Endometrium (tissue), 2 donors: ENCODE measurements around the gene MRPL1.
"Not testable (repeated sequence)": the region's sequence is repeated elsewhere in the genome, so short reads cannot be mapped to it uniquely, and the experiment has no call there.

Experiments used
- FAIRE-seq: peaks from 2 replicates; lab custom pipeline; 2012; peaks lifted over from hg19 to GRCh38; lab: Jason Lieb, UNC
- donor health status: control.
- donor health status: control.

Gene MRPL1

DNA sequence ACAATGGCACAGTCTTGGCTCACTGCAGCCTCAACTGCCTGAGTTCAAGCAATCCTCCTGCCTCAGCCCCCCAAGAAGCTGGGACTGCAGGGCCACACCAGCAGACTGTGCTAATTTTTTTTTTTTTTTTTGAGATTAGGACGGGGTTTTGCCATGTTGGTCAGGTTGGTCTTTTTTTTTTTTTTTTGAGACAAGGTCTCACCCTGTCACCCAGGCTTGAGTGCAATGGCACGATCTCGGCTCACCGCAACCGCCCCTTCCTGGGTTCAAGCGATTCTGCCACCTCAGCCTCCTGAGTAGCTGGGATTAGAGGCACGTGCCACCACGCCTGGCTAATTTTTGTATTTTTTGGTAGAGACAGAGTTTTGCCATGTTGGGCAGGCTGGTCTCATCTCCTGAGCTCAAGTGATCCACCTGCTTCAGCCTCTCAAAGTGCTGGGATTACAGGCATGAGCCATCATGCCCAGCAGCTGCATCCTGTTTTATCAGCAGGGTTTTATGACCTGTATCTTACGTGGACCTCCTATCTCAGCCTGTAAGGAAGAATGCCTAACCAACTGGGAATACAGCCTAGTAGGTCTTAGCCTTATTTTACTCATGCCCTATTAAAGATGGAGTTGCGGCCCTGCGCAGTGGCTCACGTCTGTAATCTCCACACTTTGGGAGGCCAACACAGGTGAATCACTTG is 13.2 kb upstream of the MRPL1 start:
- no peak for FAIRE-seq

DNA sequence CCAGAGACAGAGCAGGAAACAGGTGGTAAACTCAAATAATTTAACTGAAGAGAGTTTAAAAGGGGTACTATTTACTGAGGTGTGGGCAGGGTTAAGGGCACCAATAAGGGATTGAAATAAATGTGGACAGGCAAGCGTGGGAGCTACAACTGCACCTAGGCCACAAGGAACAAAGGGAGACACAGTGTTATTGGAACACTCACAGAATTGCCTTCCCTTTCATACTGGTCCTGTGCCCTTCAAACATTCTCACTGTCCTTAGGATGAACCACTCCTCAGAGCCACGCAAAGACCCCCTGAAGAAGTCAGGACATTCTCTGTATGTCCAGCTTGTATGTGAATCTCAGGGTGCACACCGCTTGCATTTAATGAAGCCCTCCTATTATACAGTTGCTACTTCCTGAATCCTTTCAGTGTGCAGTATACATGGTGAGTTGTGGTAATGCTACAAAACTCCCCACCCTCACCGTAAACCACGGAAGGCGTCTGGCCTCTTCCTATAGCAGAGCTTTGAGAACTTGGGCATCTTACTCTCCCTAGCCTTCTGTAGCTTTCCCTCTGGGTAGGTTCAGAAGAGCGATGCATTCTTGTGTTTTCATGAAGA is 9.6 kb upstream of the MRPL1 start:
- no peak for FAIRE-seq

DNA sequence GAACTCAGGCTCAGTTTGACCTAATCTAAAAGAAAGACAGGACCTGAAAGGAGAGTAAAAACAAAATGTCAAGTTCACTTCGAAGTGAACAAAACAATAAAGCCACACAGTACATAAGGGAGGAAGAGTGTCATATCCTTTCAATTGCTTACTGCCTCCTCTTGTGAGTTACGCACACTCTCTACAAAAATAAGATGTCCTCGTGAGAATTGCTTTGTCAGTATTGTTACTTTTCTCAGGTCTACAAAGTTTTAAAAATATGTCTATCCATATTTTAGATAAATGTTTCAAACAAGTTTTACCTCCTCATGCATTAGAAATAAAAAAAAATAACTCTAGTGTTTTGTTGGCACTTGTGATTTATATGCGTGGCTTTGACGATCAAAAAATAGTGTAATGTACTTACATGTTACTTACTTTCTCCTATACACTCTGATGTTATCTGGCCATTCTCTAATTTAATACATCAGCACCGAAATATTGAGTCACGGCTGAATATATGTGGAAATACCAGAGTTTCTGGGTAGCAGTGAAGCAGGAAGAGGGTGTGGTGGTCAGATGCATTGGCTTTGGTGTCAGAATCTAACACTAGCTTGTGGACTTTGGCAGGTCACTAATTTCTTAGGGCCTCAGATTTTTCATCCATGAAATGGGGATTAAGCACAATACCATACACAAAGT is 8.1 kb upstream of the MRPL1 start:
- FAIRE-seq, result peak; percentile 55

DNA sequence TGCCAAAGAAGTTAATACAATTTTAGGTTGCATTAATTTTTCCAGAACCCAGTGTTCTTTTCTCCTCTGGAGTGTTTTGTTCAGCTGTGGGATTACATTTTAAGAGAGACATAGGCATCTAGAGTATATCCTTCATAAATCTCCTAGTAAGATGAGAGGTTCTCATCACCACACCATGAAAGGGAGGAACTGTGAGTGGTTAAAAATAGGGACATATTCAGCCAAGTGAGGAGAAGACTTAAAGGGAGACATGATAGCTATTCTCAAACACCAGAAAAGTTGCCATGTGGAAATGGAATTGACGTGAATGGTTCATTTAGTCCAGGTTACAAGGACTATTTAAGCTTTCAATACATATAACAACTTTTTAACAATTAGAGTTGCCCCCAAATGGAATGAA is 6.5 kb upstream of the MRPL1 start:
- FAIRE-seq, result no peak

DNA sequence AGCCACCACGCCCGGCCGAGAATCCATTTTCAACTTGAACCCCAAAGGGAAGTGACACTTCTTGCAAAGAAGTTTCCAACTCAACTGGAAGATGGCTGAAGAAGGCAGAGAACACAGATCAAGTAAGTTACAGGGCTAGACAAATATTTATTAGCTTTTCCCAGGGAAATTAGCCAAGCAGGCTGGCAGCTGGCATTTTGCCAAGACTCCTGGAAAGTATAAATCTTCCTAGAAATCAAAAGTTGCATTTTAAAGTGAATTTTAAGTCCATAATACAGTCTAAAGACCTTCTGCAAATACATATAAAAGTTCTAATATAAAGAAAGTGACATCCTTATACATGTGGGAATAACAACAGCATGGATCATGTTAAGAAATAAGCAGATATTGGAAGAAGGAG is 3.4 kb upstream of the MRPL1 start:
- no peak for FAIRE-seq

DNA sequence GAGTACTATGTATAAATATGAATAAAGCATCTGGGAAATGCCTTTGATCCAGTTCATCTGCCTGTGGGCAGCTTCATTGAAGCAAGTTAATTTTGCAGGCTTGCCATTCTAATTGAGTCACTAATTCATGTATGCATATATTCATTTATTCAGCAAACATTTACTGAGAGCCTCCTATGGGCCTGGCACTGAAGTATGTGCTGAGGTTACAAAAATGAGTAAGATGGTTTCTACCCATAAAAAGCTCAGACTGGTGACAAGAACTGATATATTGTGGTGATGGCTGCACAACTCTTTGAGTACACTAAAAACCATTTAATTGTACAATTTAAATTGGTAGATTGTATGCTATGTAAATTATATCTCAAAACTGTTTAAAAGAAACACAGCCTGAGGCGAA is 1.1 kb upstream of the MRPL1 start:
- FAIRE-seq, result no peak

DNA sequence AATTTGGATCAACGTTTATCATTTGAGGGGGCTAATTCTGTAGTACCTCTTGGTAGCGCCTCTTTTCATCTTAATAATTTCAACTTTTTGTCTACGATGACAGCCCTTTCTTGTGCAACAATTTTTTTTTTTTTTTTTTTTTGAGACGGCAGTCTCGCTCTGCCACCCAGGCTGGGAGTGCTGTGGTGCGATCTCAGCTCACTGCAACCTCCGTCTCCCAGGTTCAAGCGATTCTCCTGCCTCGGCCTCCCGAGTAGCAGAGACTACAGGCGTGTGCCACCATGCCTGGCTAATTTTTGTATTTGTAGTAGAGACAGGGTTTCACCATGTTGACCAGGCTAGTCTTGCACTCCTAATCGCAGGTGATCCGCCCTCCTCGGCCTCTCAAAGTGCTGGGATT is 711 bp downstream of the MRPL1 start:
- FAIRE-seq, result not testable (repeated sequence)

DNA sequence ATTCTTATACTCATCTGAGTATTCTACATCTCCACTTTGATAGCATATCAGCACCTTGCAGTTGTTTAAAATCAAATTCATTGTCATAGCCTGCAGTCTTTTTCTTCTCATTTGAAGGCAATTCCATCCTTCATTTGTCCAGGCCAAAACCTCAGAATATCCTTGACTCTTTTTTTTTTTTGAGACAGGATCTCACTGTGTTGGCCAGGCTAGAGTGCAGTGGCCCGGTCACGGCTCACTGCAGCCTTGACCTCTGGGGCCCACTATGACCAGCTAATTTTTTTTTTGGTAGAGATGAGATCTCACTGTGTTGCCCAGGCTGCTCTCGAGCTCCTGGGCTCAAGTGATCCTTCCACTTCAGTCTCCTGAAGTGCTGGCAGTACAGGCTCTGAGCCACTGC is 2.6 kb downstream of the MRPL1 start:
- FAIRE-seq, result no peak

DNA sequence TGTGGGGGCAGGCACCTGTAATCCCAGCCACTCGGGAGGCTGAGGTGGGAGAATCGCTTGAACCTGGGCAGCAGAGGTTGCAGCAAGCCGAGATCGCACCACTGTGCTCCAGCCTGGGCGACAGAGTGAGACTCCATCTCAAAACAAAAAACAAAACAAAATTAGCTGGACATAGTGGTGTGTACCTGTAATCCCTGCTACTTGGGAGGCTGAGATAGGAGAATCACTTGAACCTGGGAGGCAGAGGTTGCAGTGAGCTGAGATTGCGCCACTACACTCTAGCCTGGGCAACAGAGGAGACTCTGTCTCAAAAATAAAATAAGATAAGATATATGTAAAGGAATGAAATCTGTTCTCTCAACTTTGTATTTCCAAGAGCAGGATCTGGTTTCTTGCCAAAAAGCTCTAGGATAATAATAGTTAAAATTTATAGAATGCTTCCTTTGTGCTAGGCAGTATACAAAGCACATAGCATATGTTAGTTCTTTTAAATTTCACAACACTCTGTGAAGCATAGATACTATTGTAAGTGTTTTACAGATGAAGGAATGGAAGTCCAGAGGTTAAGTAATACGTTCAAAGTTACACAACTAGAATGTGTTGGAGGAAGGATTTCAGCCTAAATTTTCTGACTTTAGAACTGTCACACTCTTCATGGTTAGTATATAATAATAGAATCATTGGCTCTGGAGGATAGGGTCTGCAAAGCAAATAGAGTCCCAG is 10.3 kb downstream of the MRPL1 start:
- FAIRE-seq, result no peak

DNA sequence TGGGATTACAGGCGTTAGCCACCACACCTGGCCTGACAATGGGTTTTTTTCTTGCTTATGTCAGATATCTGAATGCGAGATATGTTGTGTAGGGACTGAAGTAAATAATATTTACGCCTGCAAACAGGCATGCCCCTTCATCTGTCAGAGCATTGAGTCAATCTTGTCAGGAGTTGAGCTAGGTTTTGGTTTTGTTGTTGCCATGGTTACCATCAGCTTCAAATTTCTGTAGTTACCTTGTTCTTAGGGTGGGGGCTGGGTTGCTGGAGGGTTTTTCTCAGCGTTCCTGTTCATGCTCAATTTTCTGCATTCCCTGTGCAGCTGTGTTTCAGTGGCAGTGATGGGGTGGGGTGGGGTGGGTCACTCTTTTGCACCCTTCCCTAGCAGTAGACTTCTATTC is 14.5 kb downstream of the MRPL1 start:
- FAIRE-seq, result no peak

DNA sequence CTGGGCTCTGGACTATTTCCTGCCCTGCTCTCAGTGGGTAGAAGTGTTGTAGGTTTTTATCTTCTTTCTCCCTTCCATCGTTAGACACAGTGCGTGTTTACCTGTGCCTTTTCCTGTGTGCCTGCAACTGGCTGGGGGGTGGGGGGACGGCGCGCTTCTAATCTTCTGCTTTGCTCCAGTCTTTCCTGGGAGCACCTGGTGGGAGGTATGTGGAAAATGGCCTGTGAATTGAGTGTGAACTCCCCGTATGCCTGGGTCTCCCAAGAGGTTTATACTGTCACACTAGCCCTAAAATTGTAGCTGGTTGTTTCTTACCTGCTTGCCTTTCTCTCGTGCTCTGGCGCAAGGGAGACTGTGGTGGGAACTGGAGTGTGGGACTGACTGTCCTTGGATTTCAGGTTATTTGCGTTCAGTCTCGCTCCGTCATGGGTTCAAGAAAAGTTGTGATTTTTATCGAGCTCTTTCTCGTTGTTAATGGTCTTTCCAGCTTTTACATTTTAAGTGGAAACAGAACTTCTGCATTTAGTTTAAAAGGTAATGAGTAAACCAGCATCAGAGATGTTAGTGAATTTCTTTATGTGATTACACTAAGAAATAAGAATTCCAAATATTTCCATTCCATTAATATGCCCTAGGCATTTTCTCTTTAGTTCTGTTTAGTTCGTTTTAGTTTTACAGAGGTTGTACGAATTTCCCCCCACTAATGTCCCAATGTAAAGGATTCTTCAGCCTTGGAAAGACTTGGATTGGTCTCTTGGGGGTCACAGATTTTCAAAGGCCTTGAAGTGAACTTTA is 15.3 kb downstream of the MRPL1 start:
- FAIRE-seq, result no peak

DNA sequence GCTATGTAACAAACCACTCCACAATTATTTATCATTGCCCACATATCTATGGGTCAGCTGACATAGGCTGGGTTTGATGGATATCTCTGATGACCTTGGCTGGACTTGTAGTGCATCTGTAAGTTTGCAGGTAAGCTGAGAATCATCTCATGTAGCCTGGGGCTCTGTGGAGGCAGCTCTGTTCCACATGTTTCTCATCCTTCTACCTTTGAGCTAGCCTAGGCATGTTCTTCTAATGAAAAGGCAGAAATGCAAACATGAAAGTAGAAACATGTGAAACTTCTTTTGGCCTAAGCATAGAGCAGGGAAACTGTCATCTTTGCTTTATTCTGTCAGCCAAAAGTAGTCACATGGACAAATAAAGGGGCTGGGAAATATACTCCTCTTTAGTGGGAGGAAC is 18.2 kb downstream of the MRPL1 start:
- FAIRE-seq, result no peak

DNA sequence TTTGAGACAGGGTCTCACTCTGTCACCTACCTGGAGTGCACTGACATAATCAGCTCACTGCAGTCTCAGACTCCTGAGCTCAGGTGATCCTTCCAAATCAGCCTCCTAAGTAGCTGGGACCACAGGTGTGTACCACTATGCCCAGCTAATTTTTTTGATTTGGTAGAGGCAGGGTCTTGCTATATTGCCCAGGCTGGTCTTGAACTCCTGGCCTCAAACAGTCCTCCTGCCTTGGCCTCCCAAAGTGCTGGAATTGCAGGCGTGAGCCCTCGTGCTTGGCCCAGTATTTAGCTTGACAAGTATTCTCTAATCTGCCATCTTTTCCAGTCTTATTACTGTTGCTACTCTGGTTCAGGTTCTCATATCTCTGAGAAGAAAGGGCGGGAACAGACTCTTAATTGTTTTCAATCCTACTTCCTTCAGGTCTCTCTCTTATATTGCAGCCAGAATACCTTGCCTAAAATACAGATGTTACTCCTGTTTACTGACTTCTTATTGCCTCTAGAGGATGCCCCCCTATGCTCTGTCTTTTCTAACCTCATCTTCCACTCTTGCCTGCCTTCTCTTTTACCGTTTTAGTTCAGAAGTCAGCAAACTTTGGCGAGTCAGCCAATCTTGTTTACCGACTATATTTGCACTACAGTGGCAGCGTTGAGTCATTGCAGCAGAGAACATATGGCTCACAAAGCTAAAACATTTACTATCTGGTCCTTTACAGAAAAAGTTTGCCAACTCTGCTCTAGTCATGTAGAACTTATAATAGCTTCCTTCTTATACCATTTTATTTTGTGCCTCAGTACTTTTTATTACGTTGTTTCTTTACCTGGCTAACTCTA is 19.0 kb downstream of the MRPL1 start:
- no peak for FAIRE-seq

DNA sequence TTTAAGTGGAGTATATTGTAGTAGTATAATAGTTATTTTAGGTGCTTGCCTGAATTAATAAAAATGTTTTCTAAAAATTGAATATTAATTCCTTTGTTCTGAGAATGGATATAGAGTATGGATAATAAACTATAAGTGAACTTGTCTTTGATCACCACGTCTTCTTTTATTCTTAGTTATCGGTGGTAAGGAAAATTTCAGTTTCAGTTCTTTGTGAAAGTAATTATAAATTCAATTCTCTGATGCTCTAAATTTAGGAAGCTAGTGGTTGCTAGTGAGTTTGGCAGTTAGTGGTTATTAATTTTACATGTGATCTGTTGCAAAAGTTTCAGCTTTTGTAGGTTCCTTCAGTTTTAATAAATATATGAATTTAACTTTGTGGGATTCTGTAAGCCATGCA is 30.8 kb downstream of the MRPL1 start:
- no peak for FAIRE-seq

DNA sequence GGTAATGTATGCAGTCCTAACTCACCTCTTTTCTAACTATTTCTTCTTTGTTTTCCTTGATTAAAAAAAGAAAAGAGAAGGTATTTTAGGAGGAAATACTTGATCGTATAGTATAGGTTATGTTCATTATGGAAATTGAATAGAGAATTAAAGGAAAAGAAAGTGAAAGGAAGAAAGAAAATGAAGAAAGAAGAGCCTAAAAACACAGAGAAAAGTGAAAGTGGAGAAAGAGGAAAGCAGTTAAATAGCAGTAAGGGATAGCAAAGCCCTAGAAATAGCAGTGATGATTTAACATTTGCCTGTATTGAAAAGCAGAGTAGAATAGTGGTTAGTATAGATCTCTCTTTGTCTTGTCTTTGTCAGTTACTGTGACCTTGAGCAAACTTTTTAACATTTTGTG is 37.0 kb downstream of the MRPL1 start:
- FAIRE-seq, result no peak

DNA sequence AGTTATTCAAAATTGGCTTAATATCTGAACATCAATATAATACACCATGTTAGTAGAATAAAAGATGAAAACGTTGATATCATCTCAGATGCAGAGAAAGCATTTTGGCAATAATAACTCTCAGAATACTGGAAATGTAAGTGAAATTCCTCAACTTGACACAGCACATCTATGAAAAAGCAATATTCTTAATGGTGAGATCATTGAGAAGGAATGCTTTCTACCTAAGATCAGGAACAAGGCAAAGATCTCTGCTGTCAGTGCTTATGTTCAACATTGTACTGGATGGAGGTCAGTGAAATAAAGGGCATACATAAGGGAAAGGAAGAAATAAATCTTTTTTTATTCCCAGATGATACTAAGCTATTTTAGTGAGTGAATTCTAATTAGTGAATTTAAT is 40.6 kb downstream of the MRPL1 start:
- FAIRE-seq, result no peak

DNA sequence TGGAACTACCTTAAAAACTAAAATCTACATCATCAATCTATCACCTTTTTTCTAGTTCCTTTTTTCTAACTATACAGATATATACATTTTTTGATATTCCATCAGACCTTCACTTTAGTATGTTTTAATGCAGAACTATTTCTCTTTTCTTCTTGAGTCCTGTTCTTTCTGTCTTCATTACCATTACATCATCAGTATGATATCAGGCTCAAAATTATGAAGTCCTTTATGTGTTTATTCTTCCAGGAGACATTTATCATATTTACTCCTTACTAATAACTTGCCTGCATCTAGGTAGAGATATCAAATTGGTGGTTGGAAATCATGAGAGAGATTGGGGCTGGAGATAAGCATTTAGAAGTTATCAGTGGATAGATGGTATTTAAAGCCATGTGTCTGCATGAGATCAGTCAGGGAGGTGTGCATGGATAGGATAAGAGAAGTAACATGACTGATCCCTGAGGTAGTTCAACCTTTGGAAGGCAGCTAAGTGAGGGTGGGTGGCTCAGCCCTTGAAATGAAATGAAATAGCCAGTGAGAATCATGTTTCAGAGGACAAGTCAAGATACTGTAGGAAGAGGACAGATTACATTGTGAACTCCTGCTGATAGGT is 43.1 kb downstream of the MRPL1 start:
- FAIRE-seq, result no peak

DNA sequence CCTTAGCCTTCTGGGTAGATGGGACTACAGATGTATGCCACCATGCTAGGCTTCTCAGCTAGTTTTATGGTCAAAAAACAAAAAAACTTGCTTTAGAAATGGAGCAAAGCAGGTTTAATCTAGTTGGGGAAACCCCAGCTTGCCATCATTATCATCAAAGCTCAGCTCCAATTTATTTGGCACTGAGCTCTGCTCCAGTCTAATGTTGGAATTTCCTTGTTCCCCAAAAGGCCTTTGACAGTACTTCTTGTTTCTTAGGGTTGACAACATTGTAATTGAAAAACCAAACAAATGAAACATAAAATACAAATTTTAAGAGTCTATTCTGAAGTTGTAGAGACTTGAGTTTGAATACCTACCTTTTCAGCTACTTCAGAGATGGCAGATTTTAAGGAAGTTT is 48.0 kb downstream of the MRPL1 start:
- FAIRE-seq, result no peak

DNA sequence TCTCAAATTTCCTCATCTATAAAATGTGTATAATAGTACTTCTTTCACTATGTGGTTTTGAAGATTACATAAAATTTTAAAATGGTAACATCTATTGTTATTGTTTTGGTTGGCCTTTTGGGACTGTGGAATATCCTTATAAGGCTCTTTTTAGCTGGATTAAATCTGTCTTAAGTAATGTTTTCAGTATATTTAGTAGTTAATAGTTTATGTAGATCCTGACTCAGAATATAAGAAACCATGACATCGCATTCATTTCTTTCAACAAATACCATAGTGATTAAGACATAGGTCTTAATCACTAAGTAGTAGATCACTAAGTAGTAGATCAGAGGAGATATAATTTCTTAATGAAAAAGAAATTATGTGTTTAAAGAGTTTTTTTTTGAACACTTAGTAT is 48.5 kb downstream of the MRPL1 start:
- FAIRE-seq, result no peak

DNA sequence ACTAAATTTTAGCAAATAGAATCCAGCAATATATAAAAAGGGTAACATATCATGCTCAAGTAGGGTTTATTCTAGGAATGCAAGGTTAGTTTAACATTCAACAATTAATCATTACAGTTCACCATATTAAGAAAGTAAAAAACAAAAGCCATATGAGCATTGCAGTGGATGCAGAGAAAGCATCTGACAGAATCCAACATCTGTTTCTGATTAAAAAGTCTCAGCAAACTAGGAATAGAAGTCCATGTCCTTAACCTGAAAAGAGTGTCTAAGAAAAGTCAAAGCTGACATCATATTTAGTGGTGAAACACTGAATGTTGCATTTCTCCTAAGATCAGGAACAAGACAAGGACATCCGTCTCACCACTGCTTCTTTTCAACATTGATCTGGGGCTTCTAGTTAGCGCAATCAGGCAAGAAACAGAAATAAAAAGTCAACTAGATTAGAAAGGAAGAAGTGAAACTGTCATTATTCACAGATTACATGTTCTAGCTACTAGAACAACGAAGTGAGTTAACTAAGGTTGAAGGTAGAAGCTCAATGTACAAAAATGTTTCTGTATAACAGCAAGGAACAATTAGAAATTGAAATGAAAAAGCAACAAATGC is 49.3 kb downstream of the MRPL1 start:
- FAIRE-seq, result no peak

DNA sequence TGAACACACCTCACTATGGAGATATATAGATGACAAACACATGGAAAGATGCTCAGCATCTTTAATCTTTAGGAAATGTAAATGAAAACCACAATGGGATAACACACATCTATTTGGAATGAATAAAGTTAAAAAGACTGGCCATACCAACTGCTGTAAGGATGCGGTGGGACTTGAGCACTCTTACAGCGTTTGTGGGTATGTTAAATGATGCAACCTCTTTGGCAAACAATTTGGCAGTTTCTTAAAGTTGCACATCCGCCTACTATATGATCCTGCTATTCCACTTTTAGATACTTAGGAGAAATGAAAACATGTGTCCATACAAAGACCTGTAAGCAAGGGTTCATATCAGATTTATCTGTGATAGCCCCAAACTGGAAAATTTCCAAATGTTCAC is 50.7 kb downstream of the MRPL1 start:
- no peak for FAIRE-seq
